ENCODE results near the gene DOCK10. TPM values are rescaled to one million over a fixed set of nuclear protein-coding genes. Genes with fewer than 3 reads are reported as not detected.

Gene DOCK10
- total and polyA plus RNA-seq, 9 of the 15 experiments (the other 6 are each of a cell fraction or from before 2014, with no cell fraction given): 0.01 to 0.87 (median 0.18) TPM

DNA sequence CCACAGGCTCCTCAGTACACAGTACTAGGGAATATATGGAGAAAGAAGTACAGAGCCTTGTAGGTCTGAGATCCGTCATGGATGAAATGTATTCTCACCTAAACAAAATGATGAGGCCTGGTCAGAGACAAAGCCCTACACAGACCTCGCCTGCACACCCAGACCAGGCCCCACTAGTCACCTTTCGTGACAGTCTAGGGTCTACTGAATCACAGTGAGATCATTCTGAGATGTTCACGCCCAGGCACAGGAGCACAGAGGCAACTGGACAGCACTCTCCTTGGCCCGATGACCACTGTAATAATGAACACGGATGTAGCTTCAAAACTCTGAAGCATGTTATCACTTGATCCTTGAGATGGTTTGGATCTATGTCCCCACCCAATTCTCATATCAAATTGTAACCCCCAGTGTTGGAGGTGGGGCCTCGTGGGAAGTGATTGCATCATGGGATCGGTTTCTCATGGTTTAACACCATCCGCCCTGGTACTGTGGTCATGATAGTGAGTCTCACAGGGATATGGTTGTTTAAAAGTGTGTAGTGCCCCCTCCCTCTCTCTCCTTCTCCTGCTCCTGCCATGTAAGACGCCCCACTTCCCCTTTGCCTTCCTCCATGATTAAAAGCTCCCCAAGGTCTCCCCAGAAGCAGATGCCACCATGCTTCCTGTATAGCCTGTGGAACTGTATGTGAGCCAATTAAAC lies 15.1 kb downstream of the DOCK10 start:
- Histone ChIP-seq H3K9me3 (replicated peaks; ENCODE audit: control insufficient read depth, insufficient read depth, low read depth, low read length) (no peaks in the 10 kb centered on the region; the same call in 1 of the 2 replicates), H3K79me2 (ENCODE audit: control insufficient read depth, insufficient read depth, low read length) (no peaks in the 10 kb centered on the region), H3K4me2 (ENCODE audit: insufficient read depth, low read length) (no peak overlapping the region), H3K27ac (ENCODE audit: extremely low read depth, low read depth, low read length) (no peak overlapping the region), H4K20me1 (replicated peaks; ENCODE audit: control insufficient read depth, insufficient read depth, low read length) (no peaks in the 10 kb centered on the region), H3K9ac (ENCODE audit: insufficient read depth in 1 of 2, low read depth in 2 of 2, low read length in 2 of 2) (no peak overlapping the region), H3K36me3 (ENCODE audit: control insufficient read depth, insufficient read depth, low read length) (no peaks in the 10 kb centered on the region), H3K4me1 (replicated peaks in 1 of 2; ENCODE audit: control insufficient read depth in 2 of 2, insufficient read depth in 2 of 2, low read length in 2 of 2) (no peaks in the 10 kb centered on the region), H3K27me3 (ENCODE audit: control insufficient read depth in 2 of 2, insufficient read depth in 2 of 2, low read length in 2 of 2) (no peaks in the 10 kb centered on the region), H3K4me3 (no peak overlapping the region), H3K9me1 (ENCODE audit: control insufficient read depth, insufficient read depth, low read length) (no peaks in the 10 kb centered on the region), H2AFZ (ENCODE audit: low read depth, low read length) (no peak overlapping the region)
- FAIRE-seq (no peak), DNase-seq (ENCODE audit: extremely low read depth in 1 of 4, low spot score in 3 of 4) (no peak), ATAC-seq (no peak)
- in situ Hi-C loops (cut with MboI): no loop called here
- 7% methylated on average over 10 of the region's 10 CpGs for WGBS (ENCODE audit: insufficient coverage, low coverage, missing lambda C conversion rate)
- TF ChIP-seq KDM4B (IDR thresholded peaks at IDR 0.05; ENCODE audit: borderline replicate concordance in 2 of 2, low read depth in 1 of 2) (no peak), GABPB2 (CRISPR knock-in tag; conservative IDR thresholded peaks at IDR 0.05) (no peak), POLR2AphosphoS5 (IDR thresholded peaks at IDR 0.05; ENCODE audit: control insufficient read depth, insufficient read depth, low read depth, low read length) (no peak), POLR2A (conservative IDR thresholded peaks at IDR 0.05) (no peak), CBX3 (IDR thresholded peaks at IDR 0.05; ENCODE audit: borderline replicate concordance in 1 of 2, low read length in 2 of 2) (no peak), DDX20 (tag; IDR thresholded peaks at IDR 0.05; ENCODE audit: low read depth) (no peak), HNRNPLL (IDR thresholded peaks at IDR 0.05; ENCODE audit: low read depth, low read length, poor library complexity, severe bottlenecking) (no peak)
- intact Hi-C loops (cut with micrococcal nuclease): no loop called here
- ChIA-PET POLR2A (no interaction called here), CTCF (ENCODE audit: low intra/inter-chr PET ratio) (no interaction called here)
- BruUV-seq (replicated peaks): no TSS peak

Data from K562 (cell line).